22Rv1 (cell line): ENCODE measurements around the gene MDM1.

Experiments
- CTCF ChIP-seq: fragments of 450-650 bp; IDR thresholded peaks from 2 replicates; pipeline ENCODE4 v1.5.1; 2017; ENCODE audit warnings: mild to moderate bottlenecking
- ZFX ChIP-seq: fragments of 450-650 bp; IDR thresholded peaks from 2 replicates; pipeline ENCODE4 v1.6.1; 2017; ENCODE audit warnings: antibody characterized with exemption, borderline replicate concordance

GRCh38 chr12:68359674-68360073 lies 27.5 kb upstream of the MDM1 start:
- TF ChIP-seq CTCF (no peak), ZFX (no peak)
